ENCODE measurements around the gene SLC22A1. TPM values are rescaled to one million over a fixed set of nuclear protein-coding genes. Genes with fewer than 3 reads are reported as not detected.

SLC22A1 gene
- total and polyA plus RNA-seq, 10 of the 15 experiments (the other 5 are each of a cell fraction or from before 2014, with no cell fraction given) = 0.09 to 0.28 (median 0.15) TPM; not detected in 3

- no peak for TF ChIP-seq ZBTB4 (CRISPR knock-in tag; IDR thresholded peaks at IDR 0.05)
- no peak for TF ChIP-seq HCFC1 (IDR thresholded peaks at IDR 0.05; ENCODE audit: low read length)
- no peak for TF ChIP-seq SMC3 (IDR thresholded peaks at IDR 0.05; ENCODE audit: borderline replicate concordance, low read length)
- no peak for TF ChIP-seq MTA3 (IDR thresholded peaks at IDR 0.05; ENCODE audit: borderline replicate concordance, low read length)
- TF ChIP-seq RCOR1 (conservative IDR thresholded peaks at IDR 0.05; ENCODE audit: low read depth, low read length) = no peak
- TF ChIP-seq CHD4 (IDR thresholded peaks at IDR 0.05) = no peak
- no peak for TF ChIP-seq RB1 (IDR thresholded peaks at IDR 0.05; ENCODE audit: borderline replicate concordance)
- no peak for TF ChIP-seq ZBTB33 (IDR thresholded peaks at IDR 0.05)
- TF ChIP-seq FOXM1 (IDR thresholded peaks at IDR 0.05; ENCODE audit: low read depth, low read length) = no peak
Observed at GRCh38 chr6:160128879-160129516, 7.4 kb downstream of the SLC22A1 start (continued).

Data from GM12878 (cell line).